ENCODE data around the gene CLCNKB.
"Not testable (repeated sequence)": the region's sequence is repeated elsewhere in the genome, so short reads cannot be mapped to it uniquely, and the experiment has no call there.

The CLCNKB gene

DNA sequence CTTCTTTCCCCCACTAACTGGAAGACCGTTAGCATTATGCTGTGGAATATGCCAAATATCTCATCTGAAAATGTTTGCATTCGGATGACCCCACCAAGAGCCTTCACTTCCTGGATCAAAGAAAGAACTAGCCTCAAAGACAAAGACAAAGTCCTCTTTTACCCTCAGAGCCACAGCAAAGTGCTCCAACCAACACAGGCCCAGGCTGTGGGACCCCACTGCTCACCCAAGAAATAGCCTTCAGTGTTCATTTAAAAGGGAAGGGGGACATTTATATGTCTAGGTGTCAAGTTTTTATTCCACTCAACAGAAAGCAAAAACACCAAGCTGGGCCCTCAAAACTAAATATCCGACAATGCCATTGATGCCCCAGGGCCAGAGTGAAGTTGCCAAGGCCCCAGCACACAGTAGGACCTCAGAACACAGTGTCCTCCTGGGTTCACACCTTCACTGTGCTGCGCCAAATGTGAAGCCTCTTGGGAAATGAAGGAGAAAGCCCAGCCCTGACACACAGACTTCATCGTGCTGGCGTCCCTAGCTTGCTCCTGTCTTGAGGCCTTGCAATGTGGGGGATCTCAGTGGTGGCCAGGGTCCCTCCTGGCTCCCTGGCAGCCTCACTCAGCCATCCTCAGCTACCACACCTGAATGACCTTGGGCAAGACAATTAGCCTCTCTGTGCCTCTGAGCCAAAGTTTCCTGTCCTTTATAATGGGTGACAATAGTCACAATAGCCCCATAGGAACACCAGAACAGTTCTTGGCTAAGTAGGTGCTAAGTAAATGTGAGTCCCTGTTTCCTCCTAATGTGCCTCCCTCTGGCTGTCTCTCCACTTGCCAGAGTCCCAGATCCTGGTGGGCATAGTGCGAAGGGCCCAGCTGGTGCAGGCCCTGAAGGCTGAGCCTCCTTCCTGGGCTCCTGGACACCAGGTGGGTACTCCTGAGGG is 11.3 kb downstream of the CLCNKB start:
- no peaks in the 10 kb centered on the region for H4K20me1 ChIP-seq (ENCODE audit: insufficient read depth)
- TF ChIP-seq CTCF (conservative IDR thresholded peaks at IDR 0.05; ENCODE audit: low read depth, low read length), result no peak
- H3K9ac ChIP-seq, result no peak overlapping the region
- H2AFZ ChIP-seq (ENCODE audit: low read depth), result no peak overlapping the region
- no peak overlapping the region for H3K4me2 ChIP-seq
- H3K4me1 ChIP-seq (ENCODE audit: low read depth, poor library complexity, severe bottlenecking), result no peaks in the 10 kb centered on the region
- no peaks in the 10 kb centered on the region; the same call in 1 of the 2 replicates for H3K27me3 ChIP-seq (ENCODE audit: insufficient read depth, low read depth)
- no peak overlapping the region for H3K4me3 ChIP-seq (IDR thresholded peaks at IDR 0.05; ENCODE audit: insufficient read depth, low read depth, low read length)
- H3K79me2 ChIP-seq (ENCODE audit: insufficient read depth, low read depth), result no peaks in the 10 kb centered on the region
- no peaks in the 10 kb centered on the region for H3K36me3 ChIP-seq (ENCODE audit: insufficient read depth)
- no peak overlapping the region for H3K27ac ChIP-seq

- no peak overlapping the region for H3K9ac ChIP-seq
- no peaks in the 10 kb centered on the region for H3K79me2 ChIP-seq (ENCODE audit: insufficient read depth, low read depth)
- TF ChIP-seq CTCF (conservative IDR thresholded peaks at IDR 0.05; ENCODE audit: low read depth, low read length), result peak; percentile 91
- H3K27ac ChIP-seq, result no peak overlapping the region
- no peak overlapping the region for H3K4me2 ChIP-seq
- H3K4me3 ChIP-seq (IDR thresholded peaks at IDR 0.05; ENCODE audit: insufficient read depth, low read depth, low read length), result no peak overlapping the region
- H2AFZ ChIP-seq (ENCODE audit: low read depth), result no peak overlapping the region
- no peaks in the 10 kb centered on the region for H3K4me1 ChIP-seq (ENCODE audit: low read depth, poor library complexity, severe bottlenecking)
- H4K20me1 ChIP-seq (ENCODE audit: insufficient read depth), result no peaks in the 10 kb centered on the region
- no peaks in the 10 kb centered on the region for H3K36me3 ChIP-seq (ENCODE audit: insufficient read depth)
- H3K27me3 ChIP-seq (ENCODE audit: insufficient read depth, low read depth), result no peaks in the 10 kb centered on the region
Observed at GRCh38 chr1:16055613-16056520, 12.3 kb downstream of the CLCNKB start.

DNA sequence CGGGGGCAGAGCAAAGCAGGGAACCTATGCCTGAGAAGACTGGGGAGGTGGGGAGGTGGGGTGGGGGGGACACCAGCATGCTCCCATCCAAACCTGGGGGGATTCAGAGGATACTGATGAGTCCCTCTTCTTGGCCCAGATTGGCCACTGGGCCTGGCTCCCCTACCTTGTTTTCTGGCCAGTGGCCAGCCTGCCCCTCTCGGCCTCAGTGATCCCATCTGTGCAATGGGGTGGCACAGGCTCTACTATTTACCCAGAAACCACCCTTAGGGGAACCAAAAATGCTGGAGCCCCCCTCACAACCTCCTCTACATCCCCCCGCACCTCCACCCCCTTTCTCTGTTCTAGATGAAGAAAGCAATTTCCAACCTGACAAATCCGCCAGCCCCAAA is 12.9 kb downstream of the CLCNKB start:
- H3K4me3 ChIP-seq (IDR thresholded peaks at IDR 0.05; ENCODE audit: insufficient read depth, low read depth, low read length); H4K20me1 ChIP-seq (ENCODE audit: insufficient read depth); H3K79me2 ChIP-seq (ENCODE audit: insufficient read depth, low read depth); H3K9ac ChIP-seq; H3K36me3 ChIP-seq (ENCODE audit: insufficient read depth); H3K4me1 ChIP-seq (ENCODE audit: low read depth, poor library complexity, severe bottlenecking); H3K27me3 ChIP-seq (ENCODE audit: insufficient read depth, low read depth); H2AFZ ChIP-seq (ENCODE audit: low read depth); H3K27ac ChIP-seq; H3K4me2 ChIP-seq: not testable (repeated sequence)

- H3K4me3 ChIP-seq (IDR thresholded peaks at IDR 0.05; ENCODE audit: insufficient read depth, low read depth, low read length); H3K9ac ChIP-seq; H3K4me2 ChIP-seq; H3K36me3 ChIP-seq (ENCODE audit: insufficient read depth); H3K4me1 ChIP-seq (ENCODE audit: low read depth, poor library complexity, severe bottlenecking); H3K27me3 ChIP-seq (ENCODE audit: insufficient read depth, low read depth); H2AFZ ChIP-seq (ENCODE audit: low read depth); H4K20me1 ChIP-seq (ENCODE audit: insufficient read depth); H3K79me2 ChIP-seq (ENCODE audit: insufficient read depth, low read depth); H3K27ac ChIP-seq: not testable (repeated sequence)
Observed at GRCh38 chr1:16057314-16057915, 13.8 kb downstream of the CLCNKB start.

DNA sequence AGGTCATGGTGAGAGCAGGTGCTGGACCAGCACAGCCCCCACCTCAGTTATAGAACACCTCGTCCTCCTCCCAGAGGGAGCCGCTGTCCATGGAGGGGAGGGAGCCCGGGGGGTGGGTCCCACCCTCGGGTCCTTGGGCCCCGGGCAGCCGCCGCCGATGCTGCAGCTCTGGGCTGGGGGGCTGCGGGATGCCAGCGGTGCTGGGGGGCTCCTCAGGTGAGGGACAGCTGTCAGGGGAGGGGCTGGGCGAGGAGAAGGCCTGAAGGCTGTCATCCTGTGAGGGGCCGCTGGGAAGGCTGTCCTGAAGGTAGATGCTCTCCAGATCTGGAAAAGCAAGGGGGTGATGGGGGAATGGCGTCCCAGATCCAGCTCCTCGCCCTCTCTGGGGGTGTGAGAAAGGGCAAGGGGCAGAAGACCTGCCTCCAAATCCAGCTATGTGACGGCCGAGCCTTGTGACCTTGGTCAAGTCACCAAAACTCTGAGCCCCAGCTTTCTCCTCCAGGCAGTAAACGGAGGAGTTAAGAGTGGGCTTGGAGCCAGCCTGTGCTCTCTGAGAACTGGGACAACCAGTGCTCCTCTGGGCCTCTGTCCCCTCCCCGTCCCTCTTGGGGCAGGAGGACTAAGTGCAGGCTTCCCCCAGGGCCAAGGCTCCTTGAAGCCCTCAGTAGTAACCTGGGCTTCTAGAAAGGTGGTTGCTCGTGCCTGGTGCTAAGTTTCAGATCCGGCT is 15.0 kb downstream of the CLCNKB start:
- H3K79me2 ChIP-seq (ENCODE audit: insufficient read depth, low read depth); H3K4me1 ChIP-seq (ENCODE audit: low read depth, poor library complexity, severe bottlenecking); H3K36me3 ChIP-seq (ENCODE audit: insufficient read depth); H2AFZ ChIP-seq (ENCODE audit: low read depth); H3K4me3 ChIP-seq (IDR thresholded peaks at IDR 0.05; ENCODE audit: insufficient read depth, low read depth, low read length); H4K20me1 ChIP-seq (ENCODE audit: insufficient read depth); H3K27ac ChIP-seq; H3K27me3 ChIP-seq (ENCODE audit: insufficient read depth, low read depth); H3K4me2 ChIP-seq; H3K9ac ChIP-seq: not testable (repeated sequence)

Data from KMS-11 (cell line).